GM18517 (cell line): ENCODE measurements around the gene TMLHE.
"Not testable (repeated sequence)": the region's sequence is repeated elsewhere in the genome, so short reads cannot be mapped to it uniquely, and the experiment has no call there.

ENCODE experiments used
- ATAC-seq: cut with Tn5 transposase; IDR thresholded peaks from one replicate; pipeline ENCODE4 v1.9.1; 2021; ENCODE audit warnings: mild to moderate bottlenecking, moderate library complexity; ENCODE audit not compliant: unreplicated experiment

Gene TMLHE

GRCh38 chrX:155505296-155505695 lies 107.5 kb downstream of the TMLHE start:
- no peak for ATAC-seq

- not testable (repeated sequence) for ATAC-seq
Observed at GRCh38 chrX:155495134-155495533, 117.6 kb downstream of the TMLHE start.

- not testable (repeated sequence) for ATAC-seq
Observed at GRCh38 chrX:155491421-155491820, 121.3 kb downstream of the TMLHE start.

- ATAC-seq: not testable (repeated sequence)
Observed at GRCh38 chrX:155477136-155477535, 135.6 kb downstream of the TMLHE start.

- ATAC-seq: not testable (repeated sequence)
Observed at GRCh38 chrX:155466269-155466938, 146.3 kb downstream of the TMLHE start.

GRCh38 chrX:155460501-155460900 lies 152.3 kb downstream of the TMLHE start:
- ATAC-seq: not testable (repeated sequence)

GRCh38 chrX:155458471-155458870 lies 154.3 kb downstream of the TMLHE start, which contains the start of gene F8A3:
F8A3 (minus strand) TSS chrX:155458620; CDS start chrX:155458600, 20 bp downstream.
- ATAC-seq: peak; percentile 79

GRCh38 chrX:155457761-155458447 lies 154.8 kb downstream of the TMLHE start:
- ATAC-seq: peak; percentile 71

GRCh38 chrX:155441097-155441496 lies 171.7 kb downstream of the TMLHE start:
- no peak for ATAC-seq
